HG03280 (cell line): ENCODE data around the gene GRAMD4.
A peak's percentile ranks its signal among the peaks of the same experiment; 100 is the strongest.

Source experiments
- ATAC-seq: cut with Tn5 transposase; IDR thresholded peaks from one replicate; pipeline ENCODE4 v1.9.1; 2021; ENCODE audit warnings: mild to moderate bottlenecking, moderate library complexity; ENCODE audit not compliant: unreplicated experiment

GRAMD4 gene

GRCh38 chr22:46582281-46582933 lies 37.8 kb upstream of the GRAMD4 start:
- no peak for ATAC-seq

- no peak for ATAC-seq
Measured at GRCh38 chr22:46583571-46583970, 36.6 kb upstream of the GRAMD4 start.

GRCh38 chr22:46584081-46584921 lies 35.9 kb upstream of the GRAMD4 start:
- no peak for ATAC-seq

- ATAC-seq: no peak
Measured at GRCh38 chr22:46585340-46586122, 34.7 kb upstream of the GRAMD4 start.

GRCh38 chr22:46586123-46586519 lies 34.1 kb upstream of the GRAMD4 start:
- no peak for ATAC-seq

- ATAC-seq: no peak
Measured at GRCh38 chr22:46586531-46587011, 33.6 kb upstream of the GRAMD4 start.

- ATAC-seq: no peak
Measured at GRCh38 chr22:46587061-46587460, 33.1 kb upstream of the GRAMD4 start.

GRCh38 chr22:46587492-46588278 lies 32.5 kb upstream of the GRAMD4 start:
- peak; percentile 48 for ATAC-seq

GRCh38 chr22:46588279-46589140 lies 31.7 kb upstream of the GRAMD4 start:
- ATAC-seq: no peak

GRCh38 chr22:46589141-46589748 lies 30.9 kb upstream of the GRAMD4 start:
- ATAC-seq: no peak

GRCh38 chr22:46589871-46590271 lies 30.3 kb upstream of the GRAMD4 start:
- ATAC-seq: no peak

GRCh38 chr22:46590334-46590733 lies 29.9 kb upstream of the GRAMD4 start:
- ATAC-seq: no peak

GRCh38 chr22:46591930-46592329 lies 28.3 kb upstream of the GRAMD4 start:
- ATAC-seq: no peak

GRCh38 chr22:46592390-46592872 lies 27.8 kb upstream of the GRAMD4 start:
- peak; percentile 55 for ATAC-seq

GRCh38 chr22:46593211-46593681 lies 26.9 kb upstream of the GRAMD4 start:
- no peak for ATAC-seq

GRCh38 chr22:46593996-46594946 lies 25.9 kb upstream of the GRAMD4 start:
- ATAC-seq: no peak

- ATAC-seq: no peak
Measured at GRCh38 chr22:46594947-46595298, 25.3 kb upstream of the GRAMD4 start.

- no peak for ATAC-seq
Measured at GRCh38 chr22:46595545-46595944, 24.6 kb upstream of the GRAMD4 start.
